ENCODE results near the gene JCAD.
A peak's percentile ranks its signal among the peaks of the same experiment; 100 is the strongest.

GRCh38 chr10:30058570-30059132 lies 735 bp downstream of the JCAD start:
- TF ChIP-seq CBX8 (IDR thresholded peaks at IDR 0.05; ENCODE audit: borderline replicate concordance, low read depth, low read length) (no peak), CEBPB (IDR thresholded peaks at IDR 0.05; ENCODE audit: low read depth, low read length) (no peak), SP2 (IDR thresholded peaks at IDR 0.05; ENCODE audit: low read length) (no peak), TAF1 (IDR thresholded peaks at IDR 0.05; ENCODE audit: low read depth, low read length) (no peak), CTCF (IDR thresholded peaks at IDR 0.05; ENCODE audit: control extremely low read depth in 1 of 3, insufficient read depth in 1 of 3, low read depth in 1 of 3, low read length in 3 of 3) (no peak), BRCA1 (IDR thresholded peaks at IDR 0.05; ENCODE audit: low read depth, low read length) (no peak), HDAC2 (IDR thresholded peaks at IDR 0.05; ENCODE audit: borderline replicate concordance in 1 of 2, low read depth in 2 of 2, low read length in 2 of 2) (no peak), POU5F1 (IDR thresholded peaks at IDR 0.05; ENCODE audit: low read depth, low read length) (no peak), POLR2AphosphoS5 (IDR thresholded peaks at IDR 0.05; ENCODE audit: low read depth, low read length) (no peak), KDM1A (IDR thresholded peaks at IDR 0.05; ENCODE audit: borderline replicate concordance, low read length) (0 out of 2 replicates have a peak, but pooled peaks have one; percentile 50), RFX5 (IDR thresholded peaks at IDR 0.05; ENCODE audit: borderline replicate concordance, low read depth, low read length) (no peak)
